ENCODE data around the gene LGMN.
"Not testable (repeated sequence)": the region's sequence is repeated elsewhere in the genome, so short reads cannot be mapped to it uniquely, and the experiment has no call there.

The LGMN gene

GRCh38 chr14:92748259-92749016 is at the start of gene LGMN:
TSS of gene LGMN (minus strand) at chr14:92748627. CDS start at chr14:92732786, 15,841 bp downstream.
- DNase-seq (ENCODE audit: low read depth in 3 of 3): peak; percentile 63 to 79 (median 67)

- no peak for DNase-seq (ENCODE audit: low read depth in 3 of 3)
Measured at GRCh38 chr14:92794961-92795360, 46.5 kb upstream of the LGMN start.

- no peak for DNase-seq (ENCODE audit: low read depth in 3 of 3)
Measured at GRCh38 chr14:92794547-92794941, 46.1 kb upstream of the LGMN start.

- peak; percentile 95 for DNase-seq (ENCODE audit: low read depth in 3 of 3)
Measured at GRCh38 chr14:92793709-92794546, 45.5 kb upstream of the LGMN start, which contains the start of gene GOLGA5. TSS of gene GOLGA5 (plus strand) at chr14:92794305. CDS start at chr14:92797438, 3,133 bp downstream.

GRCh38 chr14:92792885-92793284 is 44.5 kb upstream of the LGMN start:
- DNase-seq (ENCODE audit: low read depth in 3 of 3): no peak

- DNase-seq (ENCODE audit: low read depth in 3 of 3): no peak
Measured at GRCh38 chr14:92789457-92790089, 41.1 kb upstream of the LGMN start.

GRCh38 chr14:92787554-92787953 is 39.1 kb upstream of the LGMN start:
- DNase-seq (ENCODE audit: low read depth in 3 of 3): no peak

- DNase-seq (ENCODE audit: low read depth in 3 of 3): no peak
Measured at GRCh38 chr14:92786427-92786756, 38.0 kb upstream of the LGMN start.

- no peak for DNase-seq (ENCODE audit: low read depth in 3 of 3)
Measured at GRCh38 chr14:92785667-92786426, 37.4 kb upstream of the LGMN start.

GRCh38 chr14:92783813-92784431 is 35.5 kb upstream of the LGMN start:
- DNase-seq (ENCODE audit: low read depth in 3 of 3): no peak

- no peak for DNase-seq (ENCODE audit: low read depth in 3 of 3)
Measured at GRCh38 chr14:92781350-92781749, 32.9 kb upstream of the LGMN start.

GRCh38 chr14:92780444-92781232 is 32.2 kb upstream of the LGMN start:
- no peak for DNase-seq (ENCODE audit: low read depth in 3 of 3)

GRCh38 chr14:92778868-92779565 is 30.6 kb upstream of the LGMN start:
- not testable (repeated sequence) for DNase-seq (ENCODE audit: low read depth in 3 of 3)

- DNase-seq (ENCODE audit: low read depth in 3 of 3): not testable (repeated sequence)
Measured at GRCh38 chr14:92775292-92775691, 26.9 kb upstream of the LGMN start.

GRCh38 chr14:92774572-92774971 is 26.1 kb upstream of the LGMN start:
- no peak for DNase-seq (ENCODE audit: low read depth in 3 of 3)

GRCh38 chr14:92770484-92770883 is 22.1 kb upstream of the LGMN start:
- DNase-seq (ENCODE audit: low read depth in 3 of 3): no peak

GRCh38 chr14:92768795-92769194 is 20.4 kb upstream of the LGMN start:
- DNase-seq (ENCODE audit: low read depth in 3 of 3): no peak

- peak in 1 of 3 experiments; percentile 20 for DNase-seq (ENCODE audit: low read depth in 3 of 3)
Measured at GRCh38 chr14:92768236-92768635, 19.8 kb upstream of the LGMN start.

Measured in stimulated activated CD4-positive, alpha-beta T cell treated with anti-CD3 and anti-CD28 coated beads, TNF-alpha, amount 100 ng/mL, for 24 hours (primary cell).